Neural cell (in vitro differentiated cells): ENCODE measurements around the gene SPIN2B.

Experiments used
- CTCF ChIP-seq: fragments of 450-650 bp; IDR thresholded peaks from 2 replicates; pipeline ENCODE4 v1.5.1; 2014; ENCODE audit warnings: antibody characterized with exemption, mild to moderate bottlenecking, moderate library complexity; ENCODE audit not compliant: poor library complexity, severe bottlenecking
- EZH2 ChIP-seq: fragments of 200-600, 300-800 bp; shearing (Covaris generic), sonication (generic); IDR thresholded peaks from 2 replicates; pipeline ENCODE4 v1.6.1; 2014; ENCODE audit warnings: antibody characterized with exemption, low read length, borderline replicate concordance, mild to moderate bottlenecking; ENCODE audit not compliant: insufficient read depth, poor library complexity, severe bottlenecking

DNA sequence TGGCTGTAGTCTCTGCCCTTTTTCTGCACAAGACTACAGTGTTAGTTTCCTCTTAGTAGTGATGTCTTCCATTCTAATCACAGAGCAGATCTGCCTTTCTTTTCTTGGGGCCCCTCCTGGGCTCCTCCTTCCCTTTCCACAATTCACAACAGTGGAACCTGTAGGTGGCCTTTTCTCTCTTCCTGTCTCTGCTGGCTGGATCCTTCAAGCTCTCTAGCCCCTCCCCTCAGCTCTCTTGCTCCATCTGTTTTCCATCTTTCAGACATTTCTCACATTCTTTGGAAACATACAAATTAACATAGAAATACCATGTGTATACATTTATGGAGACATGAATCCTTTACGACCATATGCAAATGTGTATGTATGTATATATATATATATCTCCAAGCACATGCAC lies 16.2 kb upstream of the SPIN2B start:
- TF ChIP-seq EZH2 (no peak), CTCF (no peak)
